DND-41 (cell line): ENCODE data around the gene TBC1D14.

Source experiments
- ATAC-seq: fragments of 200-7000 bp; cut with Tn5 transposase; 3 replicates; pipeline ENCODE4 v1.9.1; 2021; ENCODE audit warnings: low read depth; ENCODE audit not compliant: insufficient read depth
- DNase-seq: peaks from one replicate; pipeline ENCODE4 v3.0.0-alpha.2; 2020
- H2AFZ ChIP-seq: 2 replicates; pipeline ENCODE4 v1.6.0; 2012; ENCODE audit warnings: low read depth, low read length
- H3K27ac ChIP-seq: 2 replicates; pipeline ENCODE4 v1.5.1; 2012; ENCODE audit warnings: low read length, inconsistent platforms
- H3K27me3 ChIP-seq: fragments of 200-600 bp; sonication (generic); 2 replicates; pipeline ENCODE4 v1.6.0; 2012; ENCODE audit warnings: low read length, mild to moderate bottlenecking, inconsistent platforms; ENCODE audit not compliant: insufficient read depth, poor library complexity
- H3K36me3 ChIP-seq: 2 replicates; pipeline ENCODE4 v1.5.1; 2012; ENCODE audit warnings: low read length, inconsistent platforms; ENCODE audit not compliant: insufficient read depth
- H3K4me1 ChIP-seq: 2 replicates; pipeline ENCODE4 v1.5.1; 2012; ENCODE audit warnings: mild to moderate bottlenecking, low read length; ENCODE audit not compliant: insufficient read depth
- H3K4me2 ChIP-seq: 2 replicates; pipeline ENCODE4 v1.6.0; 2012; ENCODE audit warnings: mild to moderate bottlenecking, moderate library complexity, low read length, inconsistent platforms; ENCODE audit not compliant: insufficient read depth
- H3K4me3 ChIP-seq, 2 experiments: fragments of 200-600 bp in 1 of 2; shearing (Covaris generic) in 1 of 2; 2 replicates each; pipeline ENCODE4 v1.5.1; 2012 to 2016; ENCODE audit warnings: inconsistent platforms in 2 of 2, low read length in 2 of 2, mild to moderate bottlenecking in 2 of 2, low read depth in 1 of 2, moderate library complexity in 1 of 2
- H3K79me2 ChIP-seq: 2 replicates; pipeline ENCODE4 v1.6.0; 2012; ENCODE audit warnings: low read length, inconsistent platforms; ENCODE audit not compliant: insufficient read depth
- H3K9ac ChIP-seq: 2 replicates; pipeline ENCODE4 v1.6.0; 2012; ENCODE audit warnings: low read depth, mild to moderate bottlenecking, inconsistent platforms, low read length, moderate library complexity
- H3K9me3 ChIP-seq: 2 replicates; pipeline ENCODE4 v1.5.1; 2012; ENCODE audit warnings: low read length, moderate library complexity, mild to moderate bottlenecking, inconsistent platforms; ENCODE audit not compliant: insufficient read depth, severe bottlenecking
- H4K20me1 ChIP-seq: 2 replicates; pipeline ENCODE4 v1.6.0; 2012; ENCODE audit warnings: low read length; ENCODE audit not compliant: insufficient read depth
- EZH2 ChIP-seq: IDR thresholded peaks from 3 replicates; pipeline ENCODE4 v1.6.1; 2012; ENCODE audit warnings: borderline replicate concordance, low read depth, mild to moderate bottlenecking, moderate library complexity, low read length, inconsistent platforms; ENCODE audit not compliant: severe bottlenecking
- TF ChIP-seq, protein P1 (sequence below): IDR thresholded peaks from 2 replicates; pipeline ENCODE4 v1.5.1; 2012; ENCODE audit warnings: borderline replicate concordance, low read length, moderate library complexity, mild to moderate bottlenecking; ENCODE audit not compliant: poor library complexity, severe bottlenecking; ENCODE audit errors: extremely low read depth

TBC1D14 gene

DNA sequence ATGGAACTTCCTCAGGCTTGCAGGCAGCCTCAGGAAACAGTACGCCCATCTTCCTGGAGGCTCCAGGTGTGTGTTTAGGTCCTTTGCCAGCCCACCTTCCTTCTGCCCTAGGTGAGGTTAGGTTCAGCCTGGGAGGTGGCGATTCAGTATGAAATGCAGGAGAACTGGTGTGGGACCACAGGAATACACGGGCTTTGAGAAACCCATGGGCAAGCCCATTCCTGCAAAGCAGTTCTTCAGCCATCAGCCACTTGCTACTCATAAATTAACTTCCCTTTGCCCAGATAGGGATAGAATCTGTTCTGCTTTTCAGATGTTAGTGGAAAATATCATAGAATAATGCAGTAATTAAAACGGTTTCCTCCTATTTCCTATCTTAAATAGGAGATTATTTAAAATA, 32.2 kb downstream of the TBC1D14 start:
- no peaks in the 10 kb centered on the region for H3K4me1 ChIP-seq
- no peak overlapping the region for H3K9ac ChIP-seq
- no peak overlapping the region for H3K4me3 ChIP-seq
- H3K9me3 ChIP-seq, result no peaks in the 10 kb centered on the region
- H3K4me2 ChIP-seq, result no peak overlapping the region
- ATAC-seq, result 0 out of 3 replicates have a peak, but pooled peaks have one; percentile 10
- H3K79me2 ChIP-seq, result peaks cover 33% of the 10 kb centered on the region; the same call in 1 of the 2 replicates
- H3K27ac ChIP-seq, result no peak overlapping the region
- TF ChIP-seq, protein P1, sequence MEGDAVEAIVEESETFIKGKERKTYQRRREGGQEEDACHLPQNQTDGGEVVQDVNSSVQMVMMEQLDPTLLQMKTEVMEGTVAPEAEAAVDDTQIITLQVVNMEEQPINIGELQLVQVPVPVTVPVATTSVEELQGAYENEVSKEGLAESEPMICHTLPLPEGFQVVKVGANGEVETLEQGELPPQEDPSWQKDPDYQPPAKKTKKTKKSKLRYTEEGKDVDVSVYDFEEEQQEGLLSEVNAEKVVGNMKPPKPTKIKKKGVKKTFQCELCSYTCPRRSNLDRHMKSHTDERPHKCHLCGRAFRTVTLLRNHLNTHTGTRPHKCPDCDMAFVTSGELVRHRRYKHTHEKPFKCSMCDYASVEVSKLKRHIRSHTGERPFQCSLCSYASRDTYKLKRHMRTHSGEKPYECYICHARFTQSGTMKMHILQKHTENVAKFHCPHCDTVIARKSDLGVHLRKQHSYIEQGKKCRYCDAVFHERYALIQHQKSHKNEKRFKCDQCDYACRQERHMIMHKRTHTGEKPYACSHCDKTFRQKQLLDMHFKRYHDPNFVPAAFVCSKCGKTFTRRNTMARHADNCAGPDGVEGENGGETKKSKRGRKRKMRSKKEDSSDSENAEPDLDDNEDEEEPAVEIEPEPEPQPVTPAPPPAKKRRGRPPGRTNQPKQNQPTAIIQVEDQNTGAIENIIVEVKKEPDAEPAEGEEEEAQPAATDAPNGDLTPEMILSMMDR, result no peak
- no peak for TF ChIP-seq EZH2
- no peak for DNase-seq
- peaks cover 57% of the 10 kb centered on the region for H4K20me1 ChIP-seq
- no peak overlapping the region for H2AFZ ChIP-seq
- no peaks in the 10 kb centered on the region for H3K27me3 ChIP-seq
- H3K36me3 ChIP-seq, result peaks cover 24% of the 10 kb centered on the region

- Histone ChIP-seq H3K4me3 (no peak overlapping the region), H3K4me2 (no peak overlapping the region), H3K9me3 (no peaks in the 10 kb centered on the region), H3K4me1 (no peaks in the 10 kb centered on the region), H3K79me2 (peaks cover 33% of the 10 kb centered on the region; the same call in 1 of the 2 replicates), H2AFZ (no peak overlapping the region), H3K9ac (no peak overlapping the region), H3K36me3 (peaks cover 24% of the 10 kb centered on the region), H4K20me1 (peaks cover 54% of the 10 kb centered on the region), H3K27me3 (no peaks in the 10 kb centered on the region), H3K27ac (no peak overlapping the region)
- ATAC-seq (peak; percentile 69), DNase-seq (peak; percentile 21)
- no peak for TF ChIP-seq EZH2
- TF ChIP-seq, protein P1, result no peak
Measured at GRCh38 chr4:6942238-6942800, 32.7 kb downstream of the TBC1D14 start.

GRCh38 chr4:6943012-6943884, 33.6 kb downstream of the TBC1D14 start:
- no peak overlapping the region for H3K27ac ChIP-seq
- no peak overlapping the region for H2AFZ ChIP-seq

More at GRCh38 chr4:6943012-6943884, 33.6 kb downstream of the TBC1D14 start:
- H4K20me1 ChIP-seq, result peaks cover 48% of the 10 kb centered on the region
- H3K4me2 ChIP-seq, result no peak overlapping the region
- ATAC-seq, result no peak
- no peaks in the 10 kb centered on the region for H3K9me3 ChIP-seq
- peaks cover 24% of the 10 kb centered on the region for H3K36me3 ChIP-seq
- no peak overlapping the region for H3K4me3 ChIP-seq
- no peak for TF ChIP-seq EZH2
- TF ChIP-seq, protein P1, result no peak
- no peaks in the 10 kb centered on the region for H3K27me3 ChIP-seq
- DNase-seq, result no peak
- H3K4me1 ChIP-seq, result no peaks in the 10 kb centered on the region
- H3K79me2 ChIP-seq, result peaks cover 35% of the 10 kb centered on the region; the same call in 1 of the 2 replicates
- H3K9ac ChIP-seq, result no peak overlapping the region
